Left colon (tissue), 2 donors: ENCODE data around the gene RRN3. TPM values are rescaled to one million over a fixed set of nuclear protein-coding genes. Genes with fewer than 3 reads are reported as not detected.
"Not testable (repeated sequence)": the region's sequence is repeated elsewhere in the genome, so short reads cannot be mapped to it uniquely, and the experiment has no call there.

Source experiments
- ATAC-seq: fragments of 200-7000 bp; cut with Tn5 transposase; one replicate; pipeline ENCODE4 v1.9.1; 2020; ENCODE audit warnings: mild to moderate bottlenecking, moderate library complexity
- DNase-seq, 2 donors: peaks; one replicate each; pipeline ENCODE4 v3.0.0-alpha.2; 2020
- intact Hi-C, 2 donors: fragments of 100-400 bp; cut with DNase I in 1 of 2; cut with micrococcal nuclease in 1 of 2; formaldehyde crosslinking; loops; one replicate each; pipeline versions ENCODE4 v1.11.2 to v1.14.0; 2022; cut with DNase I, micrococcal nuclease
- total RNA-seq, 2 donors: library from RNA; stranded (reverse); fragmentation: NEBNext Ultra II Directional; extraction: Animal tissue kit (Norgen Biotek cat#: 25700); gene quantifications; one replicate each; pipeline ENCODE4 v1.2.1, GENCODE V29; 2021
- donor health status: DM: no; HTN: no; CAD: no.
- donor health status: DM: yes; HTN: yes; CAD: no.

RRN3 gene
- total RNA-seq, 2 donors from 2014 or later: 25.7 to 26.9 TPM

DNA sequence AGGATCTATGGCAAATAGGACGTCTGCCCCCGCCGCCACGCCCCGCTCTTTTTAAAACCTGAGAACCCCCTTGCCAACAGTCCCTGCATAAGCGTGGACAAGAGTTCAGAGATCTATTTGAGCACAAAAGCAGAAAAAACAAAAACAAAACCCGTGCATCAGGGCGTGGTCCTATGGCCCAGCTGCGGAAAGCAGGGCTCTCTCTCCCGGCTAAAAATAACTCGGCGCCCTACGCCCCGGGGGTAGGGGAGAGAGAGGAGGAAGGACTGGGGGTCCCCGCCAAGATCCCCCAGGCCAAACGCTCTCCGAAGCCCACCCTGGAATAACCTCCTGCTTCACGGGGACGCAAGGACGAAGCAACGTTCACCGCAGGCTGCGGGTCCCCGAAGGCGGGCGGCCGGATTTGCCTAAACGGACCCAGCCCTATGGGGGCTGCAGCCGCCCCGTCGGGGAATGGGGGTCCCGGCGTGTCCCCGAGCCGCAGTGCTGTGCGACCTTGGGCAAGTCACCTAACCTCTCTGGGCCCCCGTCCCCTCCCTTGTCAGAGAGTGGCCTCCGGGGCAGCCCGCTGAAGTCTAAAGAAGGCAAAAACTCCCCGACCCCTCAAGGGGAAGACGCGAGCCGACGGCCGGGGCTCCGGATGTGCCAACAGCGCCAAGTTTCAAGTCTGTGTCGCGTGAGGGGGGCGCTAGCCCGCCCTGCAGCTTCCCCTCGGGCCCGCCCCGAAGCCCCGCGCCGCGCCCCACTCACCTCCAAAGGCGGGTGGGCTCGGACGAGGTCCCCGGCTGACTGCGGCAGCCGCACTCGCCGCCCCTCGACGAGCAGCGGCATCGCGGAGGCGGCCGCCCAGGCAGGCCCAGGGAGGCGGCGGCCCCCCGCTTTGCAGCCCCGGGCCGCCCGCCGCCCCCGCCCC lies 38.7 kb downstream of the RRN3 start:
- ATAC-seq (peak; percentile 15), DNase-seq (peak; percentile 55 to 74)
- intact Hi-C loops: no loop called here

GRCh38 chr16:15054357-15055140 lies 39.5 kb downstream of the RRN3 start:
- intact Hi-C loops: no loop called here
- no peak for ATAC-seq
- no peak for DNase-seq

GRCh38 chr16:15053904-15054303 lies 40.2 kb downstream of the RRN3 start:
- no peak for DNase-seq
- ATAC-seq: no peak
- intact Hi-C loops: no loop called here

- ATAC-seq (no peak), DNase-seq (no peak)
- intact Hi-C loops: no loop called here
These were observed 41.2 kb downstream of the RRN3 start for GRCh38 chr16:15052747-15053476.

DNA sequence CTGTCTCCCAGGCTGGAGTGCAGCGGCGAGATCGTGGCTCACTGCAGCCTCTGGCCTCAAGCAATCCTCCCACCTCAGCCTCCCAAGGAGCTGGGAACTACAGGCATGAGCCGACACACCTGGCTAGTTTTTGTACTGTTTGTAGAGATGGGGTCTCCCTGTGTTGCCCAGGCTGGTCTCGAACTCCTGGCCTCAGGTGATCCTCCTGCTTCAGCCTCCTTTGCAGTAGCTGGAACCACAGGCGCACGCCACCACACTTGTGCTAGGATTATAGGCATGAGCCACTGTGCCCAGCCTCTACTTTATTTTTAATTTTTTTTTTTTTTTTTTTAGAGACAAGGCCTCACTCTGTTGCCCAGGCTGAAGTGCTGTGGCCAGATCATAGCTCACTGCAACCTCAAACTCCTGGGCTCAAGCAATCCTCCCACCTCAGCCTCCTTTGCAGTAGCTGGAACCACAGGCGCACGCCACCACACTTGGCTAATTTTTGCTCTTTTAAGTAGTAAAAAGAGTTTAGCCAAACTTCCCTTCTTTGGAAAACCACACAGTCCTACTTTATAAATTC lies 42.6 kb downstream of the RRN3 start:
- intact Hi-C loops: no loop called here
- ATAC-seq (no peak), DNase-seq (no peak)

- ATAC-seq, DNase-seq, intact Hi-C loops: not testable (repeated sequence)
These were observed 43.6 kb downstream of the RRN3 start for GRCh38 chr16:15050440-15050839.

GRCh38 chr16:15049581-15050180 lies 44.4 kb downstream of the RRN3 start:
- intact Hi-C loops: no loop called here
- no peak for ATAC-seq
- DNase-seq: no peak

DNA sequence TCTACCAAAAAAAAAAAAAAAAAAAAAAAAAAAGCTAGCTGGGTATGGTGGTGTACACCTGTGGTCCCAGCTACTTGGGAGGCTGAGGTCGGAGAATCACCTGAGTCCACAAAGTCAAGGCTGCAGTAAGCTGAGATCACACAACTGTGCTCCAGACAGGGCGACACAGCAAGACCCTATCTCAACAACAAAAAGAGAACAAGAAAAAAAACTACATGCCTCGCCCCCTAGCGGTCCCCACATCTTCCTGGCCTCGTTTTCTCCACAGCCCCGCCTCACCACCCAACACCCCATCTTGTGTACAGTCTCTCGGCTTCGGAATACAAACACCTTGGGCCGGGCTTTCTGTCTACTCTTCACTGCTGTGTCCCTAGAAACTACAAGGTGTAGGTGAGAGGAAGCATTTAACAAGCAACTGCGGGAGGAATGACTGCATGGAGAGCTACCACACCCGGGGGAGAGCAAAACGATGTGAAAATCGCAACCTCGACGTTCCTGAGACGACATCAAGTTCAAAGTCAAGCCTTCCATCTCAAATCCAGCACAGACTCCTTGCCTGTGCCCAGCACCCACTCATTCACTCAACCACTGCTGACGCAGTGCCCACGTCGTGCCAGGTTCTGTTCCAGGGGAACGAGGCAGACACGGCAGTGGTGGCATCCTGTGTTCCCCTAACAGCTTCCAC lies 47.2 kb downstream of the RRN3 start:
- no peak for DNase-seq
- intact Hi-C loops: no loop called here
- ATAC-seq: no peak

DNA sequence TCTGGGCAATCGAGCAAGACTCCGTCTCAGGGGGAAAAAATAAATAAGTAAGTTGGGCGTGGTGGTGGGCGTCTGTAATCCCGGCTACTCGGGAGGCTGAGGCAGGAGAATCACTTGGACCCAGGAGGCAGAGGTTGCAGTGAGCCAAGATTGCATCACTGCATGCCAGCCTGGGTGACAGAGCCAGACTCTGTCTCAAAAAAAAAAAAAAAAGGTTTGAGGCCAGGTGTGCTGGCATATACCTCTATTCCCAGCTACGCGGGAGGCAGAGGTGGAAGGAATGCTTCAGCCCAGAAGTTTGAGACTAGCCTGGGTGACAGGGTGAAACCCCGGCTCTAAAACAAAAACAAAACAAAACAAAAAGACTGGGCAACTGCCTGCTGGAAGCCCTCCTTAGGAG lies 48.8 kb downstream of the RRN3 start:
- ATAC-seq, DNase-seq, intact Hi-C loops: not testable (repeated sequence)

DNA sequence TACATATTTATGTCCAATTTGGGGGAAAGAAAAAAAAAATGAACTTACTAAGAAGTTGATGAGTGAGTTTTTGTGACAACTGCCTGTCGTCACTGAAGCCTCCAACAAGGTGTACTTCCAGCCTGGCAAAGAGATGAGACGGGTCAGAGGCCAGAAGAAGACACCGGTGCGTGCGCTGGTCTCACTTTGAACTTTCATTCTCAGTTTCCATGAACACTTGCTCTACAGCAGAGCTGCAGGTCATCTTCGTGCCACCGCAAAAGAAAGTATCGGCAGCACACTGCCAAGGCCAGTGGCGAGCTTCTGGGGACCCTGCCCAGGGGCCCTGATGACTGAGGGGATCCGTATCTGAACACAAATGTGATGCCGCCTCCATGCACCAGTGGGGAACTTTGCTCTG lies 49.8 kb downstream of the RRN3 start:
- intact Hi-C loops: no loop called here
- DNase-seq: no peak
- no peak for ATAC-seq

- intact Hi-C loops: no loop called here
- ATAC-seq (no peak), DNase-seq (no peak)
These were observed 50.7 kb downstream of the RRN3 start for GRCh38 chr16:15043344-15043743.

DNA sequence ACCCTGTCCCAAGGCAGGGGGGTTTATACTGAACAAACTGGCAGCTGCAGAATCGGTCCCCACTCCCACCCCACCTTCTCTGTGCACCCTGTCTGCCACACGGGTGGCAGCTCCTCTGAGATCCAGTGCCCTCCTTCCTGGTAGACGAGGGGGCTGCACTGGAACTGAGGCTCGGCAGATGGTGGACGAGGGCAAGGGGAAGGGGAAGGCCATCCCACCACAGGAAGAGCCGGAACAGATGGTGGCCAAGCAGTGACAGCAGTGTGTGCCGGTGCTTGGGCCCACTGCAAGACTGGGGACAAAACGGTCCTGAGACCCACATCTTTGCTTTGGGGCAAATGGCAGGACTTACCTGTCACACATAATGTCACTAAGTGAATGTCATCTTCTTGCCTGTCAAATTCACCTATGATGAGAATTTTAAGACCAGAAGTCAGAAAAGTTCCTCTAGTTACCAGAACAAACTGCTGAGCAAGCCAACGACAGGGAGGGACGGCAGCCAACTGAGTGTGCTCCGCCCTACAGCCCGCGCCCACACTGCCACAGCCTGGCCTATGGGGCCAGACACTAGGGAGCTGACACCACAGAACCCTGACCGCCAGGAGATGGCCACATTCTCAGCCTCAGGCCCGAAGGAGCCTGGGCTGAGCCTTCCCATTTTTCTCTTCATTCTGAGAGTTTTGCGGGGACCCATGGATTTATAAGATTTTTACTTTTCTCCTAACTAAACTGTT lies 52.6 kb downstream of the RRN3 start:
- ATAC-seq (peak; percentile 97), DNase-seq (peak; percentile 79 to 83)
- intact Hi-C loops: no loop called here

- ATAC-seq: no peak
These were observed 55.4 kb downstream of the RRN3 start for GRCh38 chr16:15038689-15039088.

GRCh38 chr16:15037745-15038144 lies 56.3 kb downstream of the RRN3 start:
- ATAC-seq: no peak
- no peak for DNase-seq
- intact Hi-C loops: no loop called here

More at GRCh38 chr16:15038689-15039088, 55.4 kb downstream of the RRN3 start:
- intact Hi-C loops: no loop called here
- DNase-seq: no peak

DNA sequence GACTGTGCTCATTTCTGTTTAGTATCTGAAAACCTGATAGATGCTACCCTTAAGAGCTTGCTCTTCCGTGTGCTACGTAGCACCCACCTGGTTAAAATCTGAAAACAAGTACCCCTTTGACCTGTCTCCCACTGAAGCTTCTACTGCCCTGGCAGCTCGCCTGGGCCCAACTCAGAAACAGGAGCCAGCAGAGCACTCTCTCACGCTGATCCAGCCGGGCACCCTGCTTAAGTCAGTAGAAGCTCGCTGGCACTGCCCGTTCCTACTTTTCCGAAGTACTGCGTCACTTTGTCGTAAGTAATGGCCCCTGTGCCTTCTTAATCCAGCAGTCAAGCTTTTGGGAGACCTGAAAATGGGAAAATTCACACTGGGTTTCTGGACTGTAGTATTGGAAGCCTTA lies 57.1 kb downstream of the RRN3 start:
- intact Hi-C loops: no loop called here
- ATAC-seq (no peak), DNase-seq (no peak)

GRCh38 chr16:15035163-15035729 lies 58.8 kb downstream of the RRN3 start:
- intact Hi-C loops: no loop called here
- no peak for DNase-seq
- ATAC-seq: no peak
